SK-N-SH treated with all-trans-retinoic acid at 6 μM for 48 hours (cell line): ENCODE data around the gene CHMP4A.

ENCODE experiments used
- CSDC2 ChIP-seq: fragments of 250-450 bp; sonication (Bioruptor Pico); IDR thresholded peaks from 2 replicates; pipeline ENCODE4 v1.5.0; 2020; ENCODE audit warnings: mild to moderate bottlenecking, moderate library complexity
- CSRNP3 ChIP-seq: fragments of 250-450 bp; sonication (Bioruptor Pico); IDR thresholded peaks from 2 replicates; pipeline ENCODE4 v1.5.1; 2021; ENCODE audit warnings: mild to moderate bottlenecking, moderate library complexity
- OSR1 ChIP-seq: fragments of 250-450 bp; sonication (Bioruptor Pico); IDR thresholded peaks from 2 replicates; pipeline ENCODE4 v1.8.0; 2022; ENCODE audit warnings: moderate library complexity, mild to moderate bottlenecking, inconsistent platforms
- PPARA ChIP-seq: fragments of 250-450 bp; sonication (Bioruptor Pico); IDR thresholded peaks from 2 replicates; pipeline ENCODE4 v1.5.0; 2020; ENCODE audit warnings: mild to moderate bottlenecking, borderline replicate concordance
- RARB ChIP-seq: fragments of 250-450 bp; sonication (Bioruptor Pico); IDR thresholded peaks from 2 replicates; pipeline ENCODE4 v1.8.0; 2021; ENCODE audit warnings: mild to moderate bottlenecking, moderate library complexity
- TOX ChIP-seq: fragments of 250-450 bp; sonication (Bioruptor Pico); IDR thresholded peaks from 2 replicates; pipeline ENCODE4 v1.8.0; 2021; ENCODE audit warnings: mild to moderate bottlenecking, moderate library complexity, borderline replicate concordance
- ZC3H10 ChIP-seq: fragments of 250-450 bp; sonication (Bioruptor Pico); IDR thresholded peaks from 2 replicates; pipeline ENCODE4 v1.5.1; 2021; ENCODE audit warnings: mild to moderate bottlenecking, moderate library complexity
- ZFP3 ChIP-seq: fragments of 250-450 bp; sonication (Bioruptor Pico); IDR thresholded peaks from 2 replicates; pipeline ENCODE4 v1.5.0; 2020; ENCODE audit warnings: mild to moderate bottlenecking, moderate library complexity
- ZFP30 ChIP-seq: fragments of 450-650 bp; formaldehyde crosslinking; IDR thresholded peaks from 2 replicates; pipeline ENCODE4 v1.5.0; 2022; ENCODE audit warnings: mild to moderate bottlenecking, moderate library complexity
- TF ChIP-seq, protein P1 (sequence below): fragments of 250-450 bp; sonication (Bioruptor Pico); IDR thresholded peaks from 2 replicates; pipeline ENCODE4 v1.8.0; 2020; ENCODE audit warnings: mild to moderate bottlenecking, moderate library complexity, borderline replicate concordance

- peak; percentile 18; the same call in 1 of the 2 replicates for TF ChIP-seq CSRNP3 (CRISPR knock-in tag)
- TF ChIP-seq ZFP3 (CRISPR knock-in tag), result 0 out of 2 replicates have a peak, but pooled peaks have one; percentile 58
- TF ChIP-seq, protein P1, sequence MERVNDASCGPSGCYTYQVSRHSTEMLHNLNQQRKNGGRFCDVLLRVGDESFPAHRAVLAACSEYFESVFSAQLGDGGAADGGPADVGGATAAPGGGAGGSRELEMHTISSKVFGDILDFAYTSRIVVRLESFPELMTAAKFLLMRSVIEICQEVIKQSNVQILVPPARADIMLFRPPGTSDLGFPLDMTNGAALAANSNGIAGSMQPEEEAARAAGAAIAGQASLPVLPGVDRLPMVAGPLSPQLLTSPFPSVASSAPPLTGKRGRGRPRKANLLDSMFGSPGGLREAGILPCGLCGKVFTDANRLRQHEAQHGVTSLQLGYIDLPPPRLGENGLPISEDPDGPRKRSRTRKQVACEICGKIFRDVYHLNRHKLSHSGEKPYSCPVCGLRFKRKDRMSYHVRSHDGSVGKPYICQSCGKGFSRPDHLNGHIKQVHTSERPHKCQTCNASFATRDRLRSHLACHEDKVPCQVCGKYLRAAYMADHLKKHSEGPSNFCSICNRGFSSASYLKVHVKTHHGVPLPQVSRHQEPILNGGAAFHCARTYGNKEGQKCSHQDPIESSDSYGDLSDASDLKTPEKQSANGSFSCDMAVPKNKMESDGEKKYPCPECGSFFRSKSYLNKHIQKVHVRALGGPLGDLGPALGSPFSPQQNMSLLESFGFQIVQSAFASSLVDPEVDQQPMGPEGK (CRISPR knock-in tag), result peak; percentile 62
- no peak for TF ChIP-seq RARB (CRISPR knock-in tag)
- TF ChIP-seq TOX, result peak; percentile 64; the same call in 1 of the 2 replicates
- no peak for TF ChIP-seq ZC3H10
- TF ChIP-seq PPARA (CRISPR knock-in tag), result no peak
- no peak for TF ChIP-seq OSR1 (CRISPR knock-in tag)
- TF ChIP-seq CSDC2, result no peak
- TF ChIP-seq ZFP30 (CRISPR knock-in tag), result no peak
Observed at GRCh38 chr14:24160850-24161804, 52.2 kb downstream of the CHMP4A start, which contains the start of gene IRF9.
